ENCODE measurements around the gene MAP7D1.
A peak's percentile ranks its signal among the peaks of the same experiment; 100 is the strongest.
"Not testable (repeated sequence)": the region's sequence is repeated elsewhere in the genome, so short reads cannot be mapped to it uniquely, and the experiment has no call there.

Gene MAP7D1

DNA sequence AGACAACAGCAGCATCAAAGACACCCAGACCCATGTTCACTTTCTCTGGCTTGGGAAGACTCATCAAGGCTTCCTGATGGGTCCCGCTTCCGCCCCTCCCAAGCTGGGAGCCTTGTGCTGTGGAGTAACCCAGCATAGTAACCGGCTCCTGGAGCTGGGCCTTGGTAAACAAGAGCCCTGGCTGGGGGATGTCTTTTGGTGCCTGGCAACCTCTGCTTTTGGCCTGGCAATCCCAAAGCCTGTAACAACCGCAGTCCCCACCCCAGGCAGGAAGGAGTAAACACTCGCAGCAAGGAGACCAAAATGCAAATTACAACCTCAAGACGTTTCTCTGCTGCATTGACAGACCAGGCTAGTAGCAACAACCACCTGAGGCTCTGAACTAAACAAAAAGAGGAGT lies 51.4 kb downstream of the MAP7D1 start:
- no peak for DNase-seq

DNA sequence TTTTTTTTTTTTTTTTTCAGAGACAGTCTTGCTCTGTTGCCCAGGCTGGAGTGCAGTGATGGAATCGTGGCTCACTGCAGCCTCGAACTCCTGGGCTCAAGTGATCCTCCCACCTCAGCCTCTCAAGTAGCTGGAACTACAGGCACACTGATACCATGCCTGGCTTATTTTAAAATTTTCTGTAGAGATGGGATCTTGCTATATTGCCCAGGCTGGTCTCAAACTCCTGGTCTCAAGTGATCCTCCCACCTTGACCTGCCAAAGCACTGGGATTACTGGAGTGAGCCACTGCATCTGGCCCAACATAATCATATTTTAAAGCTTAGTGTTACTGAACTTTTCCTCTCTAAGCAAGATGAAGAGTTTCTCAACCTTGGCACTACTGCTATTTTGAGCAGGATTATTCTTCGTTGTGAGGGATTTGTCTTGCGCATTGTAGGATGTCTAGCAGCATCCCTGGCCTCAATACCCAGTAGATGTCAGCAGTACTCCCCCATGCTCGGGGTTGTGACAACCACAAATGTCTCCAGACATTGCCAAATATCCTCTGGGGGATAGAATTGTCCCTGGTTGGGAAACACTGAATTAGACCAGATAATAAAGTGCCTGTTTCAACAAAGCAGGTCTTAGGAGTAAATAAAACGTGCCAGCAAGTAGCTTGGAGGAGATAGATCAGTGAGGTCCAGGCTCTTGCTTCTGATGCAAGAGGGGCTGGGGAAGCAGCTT lies 53.2 kb downstream of the MAP7D1 start:
- DNase-seq: no peak

DNA sequence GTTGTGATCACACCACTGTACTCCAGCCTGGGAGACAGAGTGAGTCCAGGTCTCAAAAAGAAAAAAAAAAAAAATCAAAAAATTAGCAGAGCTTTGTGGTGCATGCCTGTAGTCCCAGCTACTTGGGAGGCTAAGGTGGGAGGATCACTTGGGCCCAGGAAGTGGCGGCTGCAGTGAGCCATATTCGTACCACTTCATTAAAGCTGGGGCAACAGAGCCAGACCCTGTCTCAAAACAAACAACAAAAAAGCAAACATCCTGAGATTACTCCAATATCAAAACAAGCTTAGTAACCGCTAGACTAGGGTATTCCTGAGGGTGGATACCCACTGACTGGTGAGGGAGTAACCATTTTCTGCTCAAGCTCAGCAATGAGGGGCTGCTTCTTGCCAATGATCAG lies 55.3 kb downstream of the MAP7D1 start:
- DNase-seq: no peak

DNA sequence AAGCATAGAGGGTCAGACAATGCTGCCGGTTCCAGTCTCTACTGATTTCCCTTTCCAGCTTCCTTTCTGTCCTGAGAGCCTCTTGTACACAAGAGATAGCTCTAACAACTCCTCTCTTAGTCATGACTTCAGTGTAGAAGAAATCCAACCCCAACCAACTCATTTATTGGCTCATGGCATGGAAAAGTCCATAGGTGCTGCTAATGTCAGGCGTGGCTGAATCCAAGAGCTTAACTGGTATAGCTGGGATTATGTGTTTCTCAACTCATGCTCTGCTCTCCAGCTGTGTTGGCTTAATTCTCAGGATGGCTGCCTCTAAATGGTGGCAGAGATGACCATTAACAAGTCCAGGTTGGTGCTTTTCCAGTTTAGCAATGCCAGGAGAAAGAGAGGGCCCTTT lies 55.9 kb downstream of the MAP7D1 start:
- DNase-seq: no peak

DNA sequence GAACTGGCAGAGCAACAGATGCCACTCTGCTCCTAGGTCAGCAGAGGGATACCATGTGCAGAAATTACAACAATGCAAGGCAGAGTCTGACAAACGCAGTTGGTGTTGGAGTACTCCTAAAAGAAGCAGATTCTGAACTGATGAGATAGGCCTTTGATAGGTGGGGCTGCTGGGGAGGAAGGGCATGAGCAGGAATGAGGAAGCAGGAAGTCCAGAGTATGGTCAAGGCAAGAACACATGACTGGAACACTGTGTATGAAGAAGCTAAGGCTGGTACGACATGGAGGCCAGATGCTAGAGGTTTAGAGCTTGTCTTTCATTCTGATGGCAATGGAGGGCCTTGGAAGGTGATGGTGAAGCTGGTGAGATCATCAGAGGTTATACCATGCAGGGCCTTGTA lies 56.8 kb downstream of the MAP7D1 start:
- DNase-seq: no peak

DNA sequence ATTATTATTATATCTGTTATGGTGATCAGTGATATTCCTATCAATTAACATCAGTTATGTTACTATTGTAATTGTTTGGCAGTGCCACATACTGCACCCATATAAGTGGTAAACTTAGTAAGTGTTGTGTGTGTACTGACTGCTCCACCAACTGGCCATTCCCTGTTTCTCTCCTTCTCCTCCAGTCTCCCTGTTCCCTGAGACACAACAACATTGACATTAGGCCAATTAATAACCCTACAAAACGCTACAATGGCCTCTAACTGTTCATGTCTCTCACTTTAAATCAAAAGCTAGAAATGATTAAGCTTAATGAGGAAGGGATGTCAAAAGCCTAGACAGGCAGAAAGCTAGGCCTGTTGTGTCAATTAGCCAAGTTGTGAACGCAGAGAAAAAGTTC lies 61.7 kb downstream of the MAP7D1 start:
- no peak for DNase-seq

DNA sequence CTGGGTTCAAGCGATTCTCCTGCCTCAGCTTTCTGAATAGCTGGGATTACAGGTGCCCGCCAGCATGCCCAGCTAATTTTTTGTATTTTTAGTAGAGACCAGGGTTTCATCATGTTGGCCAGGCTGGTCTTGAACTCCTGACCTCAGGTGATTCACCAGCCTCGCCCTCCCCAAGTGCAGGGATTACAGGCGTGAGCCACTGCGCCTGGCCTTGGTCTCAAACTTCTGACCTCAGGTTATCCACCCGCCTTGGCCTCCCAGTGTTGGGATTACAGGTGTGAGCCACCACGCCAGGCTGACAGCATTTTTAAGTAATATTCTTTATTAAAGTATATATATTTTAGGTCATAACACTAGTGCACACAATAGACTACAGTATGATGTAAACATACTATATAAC lies 65.9 kb downstream of the MAP7D1 start:
- not testable (repeated sequence) for DNase-seq

DNA sequence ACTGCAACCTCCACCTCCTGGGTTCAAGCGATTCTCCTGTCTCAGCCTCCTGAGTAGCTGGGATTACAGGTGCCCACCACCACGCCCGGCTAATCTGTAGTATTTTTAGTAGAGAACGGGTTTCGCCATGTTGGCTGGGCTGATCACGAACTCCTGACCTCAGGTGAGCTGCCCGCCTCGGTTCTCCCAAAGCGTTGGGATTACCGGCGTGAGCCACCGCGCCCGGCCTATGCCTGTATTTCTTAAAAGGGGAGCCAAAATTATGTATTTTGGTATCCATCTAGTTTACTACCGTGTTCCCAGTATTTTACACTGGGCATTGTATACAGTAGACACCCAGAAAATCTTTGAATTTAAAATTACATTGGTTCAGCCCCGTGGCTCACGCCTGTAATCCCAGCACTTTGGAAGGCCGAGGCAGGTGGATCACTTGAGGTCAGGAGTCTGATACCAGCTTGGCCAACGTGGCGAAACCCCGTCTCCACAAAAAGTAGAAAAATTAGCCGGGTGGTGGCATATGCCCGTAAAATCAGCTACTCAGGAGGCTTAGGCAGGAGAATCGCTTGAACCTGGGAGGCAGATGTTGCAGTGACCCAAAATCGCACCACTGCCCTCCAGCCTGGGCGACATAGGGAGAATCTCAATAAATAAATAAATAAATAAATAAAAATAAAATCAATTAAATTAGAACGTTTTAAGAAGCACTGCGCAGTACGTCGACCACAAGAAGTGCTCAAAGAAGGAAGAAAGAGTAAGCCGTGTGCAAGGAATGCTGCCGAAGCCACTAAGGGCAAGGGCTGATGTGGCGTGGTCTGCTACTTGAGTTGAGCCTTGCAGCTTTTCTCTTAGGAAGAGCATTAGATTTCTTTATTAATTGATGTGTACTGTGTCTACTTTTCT lies 66.8 kb downstream of the MAP7D1 start:
- DNase-seq: no peak

DNA sequence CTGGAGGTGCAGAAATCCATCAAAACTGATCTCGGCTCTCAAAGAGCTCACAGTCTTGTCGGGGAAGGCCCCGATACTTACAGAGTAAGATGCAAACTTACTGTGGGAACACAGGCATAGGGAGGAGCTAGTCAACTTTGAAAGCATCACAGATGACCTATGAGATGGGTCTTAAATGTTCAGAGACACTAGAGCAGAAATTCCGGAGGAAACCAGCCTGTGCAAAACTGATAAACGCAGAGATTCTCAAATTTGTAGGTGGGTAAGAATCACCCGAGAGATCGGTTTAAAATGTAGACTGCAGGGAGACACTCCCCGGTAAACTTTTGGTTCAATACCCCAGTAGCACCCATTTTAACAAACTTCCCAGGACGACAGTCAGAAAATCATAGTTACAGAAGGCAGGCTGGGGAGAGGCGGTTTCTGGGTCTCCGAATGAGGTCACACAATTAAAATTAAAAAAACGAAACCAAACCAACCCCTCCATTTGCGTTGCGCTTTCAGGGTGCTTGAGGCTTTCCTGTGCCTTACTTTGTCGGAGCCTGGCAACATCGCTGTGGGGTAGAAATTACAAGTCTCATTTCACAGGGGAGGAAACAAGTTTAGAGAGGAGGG lies 67.5 kb downstream of the MAP7D1 start:
- DNase-seq: peak; percentile 54 to 79

DNA sequence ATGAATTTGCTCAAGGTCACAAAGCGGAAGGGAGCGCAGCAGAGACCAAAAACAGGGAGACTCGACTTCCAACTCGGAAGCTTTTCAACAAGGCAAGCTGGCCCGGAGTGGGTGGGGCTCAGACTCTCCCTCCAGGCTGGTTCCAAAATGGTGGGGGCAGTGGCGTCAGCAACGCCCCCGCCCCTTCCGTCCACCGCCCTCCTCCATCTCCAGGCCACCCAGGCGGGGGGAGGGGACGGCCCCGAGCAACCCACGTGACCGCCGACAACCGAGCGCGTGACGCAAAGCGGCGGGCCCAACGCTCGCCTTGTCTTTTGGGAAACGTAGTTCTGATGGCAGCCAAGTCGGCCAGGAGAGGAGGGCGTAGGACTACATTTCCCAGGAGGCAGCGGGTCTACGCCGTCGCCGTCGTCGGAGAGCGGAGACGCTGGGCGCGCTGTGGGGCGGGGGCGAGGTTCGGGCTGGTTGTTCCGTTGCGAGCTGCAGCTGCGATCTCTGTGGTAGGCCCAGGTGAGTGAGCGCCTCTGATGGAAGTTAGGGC lies 68.1 kb downstream of the MAP7D1 start, which contains the start of gene THRAP3:
THRAP3 (plus strand) TSS at position 448 of the 541 bp plus-strand sequence. CDS start 58,121 bp downstream, outside the sequence.
- peak; percentile 100 for DNase-seq

DNA sequence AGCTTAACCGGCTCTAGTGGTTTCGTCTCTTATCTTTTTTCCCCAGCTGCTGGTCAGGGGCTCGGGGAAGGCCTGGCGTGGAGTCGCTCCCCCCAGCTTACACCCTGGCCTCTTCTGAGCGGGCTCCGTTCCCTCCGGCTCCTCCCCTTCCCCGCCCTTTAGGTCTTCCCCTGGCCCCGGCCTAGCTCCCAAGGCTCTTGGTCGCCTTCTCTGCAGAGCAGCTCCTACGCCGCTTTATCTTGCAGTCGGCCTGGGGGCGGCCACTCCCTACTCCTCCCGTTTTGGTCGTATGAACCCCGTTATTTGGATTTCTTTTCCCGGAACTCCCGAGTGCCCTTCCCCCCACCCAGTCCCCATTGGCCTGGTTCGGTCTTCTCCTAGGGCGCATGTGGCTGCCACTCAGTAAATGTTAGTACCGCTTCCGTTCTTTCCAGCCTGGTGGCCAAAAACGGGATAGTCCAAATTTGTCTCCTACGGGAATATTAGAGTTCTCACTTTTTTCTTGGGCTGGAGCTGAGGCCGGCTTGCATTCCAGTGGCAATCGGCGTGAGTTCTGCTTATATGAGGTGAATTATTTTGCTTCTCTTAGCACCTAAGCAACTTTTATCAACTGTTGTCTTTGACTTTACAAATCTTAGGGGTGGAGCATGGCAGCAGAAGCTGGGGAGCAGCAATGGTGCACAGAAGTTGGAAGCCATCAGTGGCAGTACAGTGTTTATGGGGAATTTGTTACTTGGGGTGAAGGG lies 68.8 kb downstream of the MAP7D1 start:
- no peak for DNase-seq

DNA sequence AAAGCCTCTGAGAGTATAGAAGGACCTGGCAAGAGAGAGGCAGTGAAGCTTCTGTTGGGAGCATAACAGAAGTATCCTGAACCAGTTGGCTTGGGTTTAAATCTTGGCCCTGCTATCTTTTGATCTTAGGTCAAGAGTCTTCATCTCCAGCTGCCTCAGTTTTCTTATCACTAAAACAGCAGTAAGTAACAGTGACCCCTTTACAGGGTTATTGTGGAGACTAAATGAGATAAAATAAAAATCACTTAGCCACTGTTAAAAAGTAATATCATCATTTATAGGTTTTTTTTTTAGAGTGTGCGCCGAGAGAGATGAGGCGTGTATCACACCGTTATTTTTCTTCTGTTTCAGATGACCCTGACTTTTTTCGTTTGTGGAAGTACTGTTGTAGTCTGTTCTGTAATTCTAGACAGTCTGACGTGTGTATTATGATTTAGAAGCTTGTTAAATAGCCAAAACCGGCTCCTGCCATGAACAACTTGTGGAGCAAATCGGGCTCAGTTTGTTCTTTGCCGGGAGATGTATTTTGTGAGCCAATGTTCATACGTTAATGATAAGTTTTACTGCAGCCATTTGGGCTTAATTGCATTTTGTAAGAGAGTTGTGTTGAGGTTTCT lies 69.4 kb downstream of the MAP7D1 start:
- DNase-seq: no peak

DNA sequence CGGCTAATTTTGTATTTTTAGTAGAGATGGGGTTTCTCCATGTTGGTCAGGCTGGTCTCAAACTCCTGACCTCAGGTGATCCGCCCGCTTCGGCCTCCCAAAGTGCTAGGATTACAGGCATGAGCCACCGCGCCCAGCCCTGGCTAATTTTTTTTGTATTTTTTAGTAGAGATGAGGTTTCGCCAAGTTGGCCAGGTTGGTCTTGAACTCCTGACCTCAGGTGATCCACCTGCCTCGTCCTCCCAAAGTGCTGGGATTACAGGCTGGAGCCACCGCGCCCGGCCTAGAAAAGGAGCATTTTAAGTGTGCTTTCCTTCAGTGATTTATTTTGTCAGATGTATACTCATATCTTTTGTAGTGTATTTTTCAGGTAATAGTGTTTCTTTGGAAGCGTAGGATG lies 74.3 kb downstream of the MAP7D1 start:
- not testable (repeated sequence) for DNase-seq

Data from CD4-positive, alpha-beta T cell treated with Interferon alpha-2 for 1 hour (primary cell).